ENCODE data around the gene KDM2B. TPM values are rescaled to one million over a fixed set of nuclear protein-coding genes. Genes with fewer than 3 reads are reported as not detected.

Gene KDM2B
- total RNA-seq, 2 experiments from 2014 or later, result 76.1 to 76.6 TPM

- peaks cover 83% of the 10 kb centered on the region for H3K36me3 Mint-ChIP-seq (ENCODE audit: low read depth)
- peaks cover 12% of the 10 kb centered on the region for H3K9me3 Mint-ChIP-seq (ENCODE audit: insufficient read depth)
- no peaks in the 10 kb centered on the region for H3K27me3 Mint-ChIP-seq (ENCODE audit: low read depth)
- ChIA-PET CTCF (interaction anchor here (0.8 kb wide), 1 partner anchor 103 kb away, joined by 3 read pairs; no protein-coding TSS in a partner anchor), POLR2A (no interaction called here)
- H3K4me1 Mint-ChIP-seq (ENCODE audit: low read depth), result no peaks in the 10 kb centered on the region
- DNase-seq (no peak), ATAC-seq (no peak)
- H3K27ac Mint-ChIP-seq, result no peak overlapping the region
- H3K4me3 Mint-ChIP-seq, result no peak overlapping the region
Observed at GRCh38 chr12:121436706-121437105, 144.1 kb downstream of the KDM2B start.

GRCh38 chr12:121432740-121433480, 147.9 kb downstream of the KDM2B start:
- peaks cover 12% of the 10 kb centered on the region for H3K9me3 Mint-ChIP-seq (ENCODE audit: insufficient read depth)
- peaks cover 3% of the 10 kb centered on the region for H3K4me1 Mint-ChIP-seq (ENCODE audit: low read depth)
- CTCF ChIA-PET, result interaction anchor here (1.1 to 2.7 kb wide), 3 partner anchors 10 to 98 kb away, joined by 3 to 18 read pairs (median 3); no protein-coding TSS in a partner anchor
- H3K27me3 Mint-ChIP-seq (ENCODE audit: low read depth), result no peaks in the 10 kb centered on the region
- ATAC-seq (no peak), DNase-seq (no peak)
- POLR2A ChIA-PET, result interaction anchor here (0.7 to 1.5 kb wide), 2 partner anchors 28 to 32 kb away, joined by 3 to 4 read pairs; partner anchors contain the start of gene RNF34
- H3K36me3 Mint-ChIP-seq (ENCODE audit: low read depth), result peaks cover 90% of the 10 kb centered on the region
- H3K27ac Mint-ChIP-seq, result peak overlapping the region; percentile 46
- H3K4me3 Mint-ChIP-seq, result no peak overlapping the region

GRCh38 chr12:121430833-121431415, 149.9 kb downstream of the KDM2B start:
- H3K36me3 Mint-ChIP-seq (ENCODE audit: low read depth), result peaks cover 82% of the 10 kb centered on the region
- no peak overlapping the region for H3K4me3 Mint-ChIP-seq
- H3K4me1 Mint-ChIP-seq (ENCODE audit: low read depth), result peaks cover 5% of the 10 kb centered on the region
- H3K9me3 Mint-ChIP-seq (ENCODE audit: insufficient read depth), result peaks cover 3% of the 10 kb centered on the region
- no peaks in the 10 kb centered on the region for H3K27me3 Mint-ChIP-seq (ENCODE audit: low read depth)
- no peak overlapping the region for H3K27ac Mint-ChIP-seq
- CTCF ChIA-PET, result no interaction called here
- DNase-seq (no peak), ATAC-seq (no peak)
- POLR2A ChIA-PET, result interaction anchor here (1.1 kb wide), 1 partner anchor 31 kb away, joined by 3 read pairs; no protein-coding TSS in a partner anchor

- Mint-ChIP-seq H3K36me3 (ENCODE audit: low read depth) (peaks cover 80% of the 10 kb centered on the region), H3K27me3 (ENCODE audit: low read depth) (no peaks in the 10 kb centered on the region), H3K4me3 (no peak overlapping the region), H3K9me3 (ENCODE audit: insufficient read depth) (no peaks in the 10 kb centered on the region), H3K27ac (peak overlapping the region; percentile 27), H3K4me1 (ENCODE audit: low read depth) (peaks cover 5% of the 10 kb centered on the region)
- ChIA-PET CTCF (interaction anchor here (1.0 kb wide), 1 partner anchor 14 kb away, joined by 5 read pairs; no protein-coding TSS in a partner anchor), POLR2A (no interaction called here)
- DNase-seq (no peak), ATAC-seq (no peak)
Observed at GRCh38 chr12:121428883-121429282, 151.9 kb downstream of the KDM2B start.

GRCh38 chr12:121427556-121428050, 153.2 kb downstream of the KDM2B start:
- Mint-ChIP-seq H3K9me3 (ENCODE audit: insufficient read depth) (no peaks in the 10 kb centered on the region), H3K27me3 (ENCODE audit: low read depth) (no peaks in the 10 kb centered on the region), H3K36me3 (ENCODE audit: low read depth) (peaks cover 76% of the 10 kb centered on the region), H3K27ac (peak overlapping the region; percentile 15), H3K4me3 (no peak overlapping the region), H3K4me1 (ENCODE audit: low read depth) (peaks cover 5% of the 10 kb centered on the region)
- POLR2A ChIA-PET, result interaction anchor here (1.0 kb wide), 1 partner anchor 75 kb away, joined by 6 read pairs; the partner anchor contains the start of gene ANAPC5
- CTCF ChIA-PET, result interaction anchor here (1.1 kb wide), 1 partner anchor 16 kb away, joined by 3 read pairs; no protein-coding TSS in a partner anchor
- ATAC-seq, result no peak
- DNase-seq, result no peak

GRCh38 chr12:121424624-121424975, 156.2 kb downstream of the KDM2B start:
- Mint-ChIP-seq H3K27me3 (ENCODE audit: low read depth) (no peaks in the 10 kb centered on the region), H3K4me3 (no peak overlapping the region), H3K27ac (no peak overlapping the region), H3K36me3 (ENCODE audit: low read depth) (peaks cover 75% of the 10 kb centered on the region), H3K4me1 (ENCODE audit: low read depth) (peaks cover 5% of the 10 kb centered on the region), H3K9me3 (ENCODE audit: insufficient read depth) (no peaks in the 10 kb centered on the region)
- ATAC-seq (no peak), DNase-seq (no peak)
- POLR2A ChIA-PET, result interaction anchor here (2.2 kb wide), 1 partner anchor 25 kb away, joined by 8 read pairs; the partner anchor contains the start of gene RNF34
- CTCF ChIA-PET, result interaction anchor here (0.6 to 2.5 kb wide), 3 partner anchors 18 to 135 kb away, joined by 6 to 9 read pairs (median 8); no protein-coding TSS in a partner anchor

- Mint-ChIP-seq H3K27me3 (ENCODE audit: low read depth) (no peaks in the 10 kb centered on the region), H3K4me3 (no peak overlapping the region), H3K4me1 (ENCODE audit: low read depth) (peaks cover 2% of the 10 kb centered on the region), H3K9me3 (ENCODE audit: insufficient read depth) (no peaks in the 10 kb centered on the region), H3K36me3 (ENCODE audit: low read depth) (peaks cover 71% of the 10 kb centered on the region), H3K27ac (no peak overlapping the region)
- ChIA-PET POLR2A (interaction anchor here (0.6 to 2.2 kb wide), 2 partner anchors 24 to 73 kb away, joined by 5 to 8 read pairs; partner anchors contain the start of gene RNF34), CTCF (interaction anchor here (0.7 to 2.5 kb wide), 3 partner anchors 19 to 89 kb away, joined by 3 to 9 read pairs (median 8); no protein-coding TSS in a partner anchor)
- ATAC-seq (no peak), DNase-seq (no peak)
Observed at GRCh38 chr12:121423682-121424623, 156.9 kb downstream of the KDM2B start.

- DNase-seq, result no peak
- POLR2A ChIA-PET, result interaction anchor here (2.2 kb wide), 1 partner anchor 24 kb away, joined by 8 read pairs; the partner anchor contains the start of gene RNF34
- no peak for ATAC-seq
- peaks cover 64% of the 10 kb centered on the region for H3K36me3 Mint-ChIP-seq (ENCODE audit: low read depth)
- H3K9me3 Mint-ChIP-seq (ENCODE audit: insufficient read depth), result no peaks in the 10 kb centered on the region
- H3K4me1 Mint-ChIP-seq (ENCODE audit: low read depth), result peaks cover 2% of the 10 kb centered on the region
- H3K27me3 Mint-ChIP-seq (ENCODE audit: low read depth), result no peaks in the 10 kb centered on the region
- CTCF ChIA-PET, result interaction anchor here (2.4 to 2.5 kb wide), 2 partner anchors 20 to 89 kb away, joined by 8 to 9 read pairs; no protein-coding TSS in a partner anchor
- no peak overlapping the region for H3K4me3 Mint-ChIP-seq
- no peak overlapping the region for H3K27ac Mint-ChIP-seq
Observed at GRCh38 chr12:121423253-121423652, 157.6 kb downstream of the KDM2B start.

- DNase-seq (no peak), ATAC-seq (no peak)
- Mint-ChIP-seq H3K36me3 (ENCODE audit: low read depth) (peaks cover 66% of the 10 kb centered on the region), H3K9me3 (ENCODE audit: insufficient read depth) (no peaks in the 10 kb centered on the region), H3K4me1 (ENCODE audit: low read depth) (peaks cover 9% of the 10 kb centered on the region), H3K27ac (peak overlapping the region; percentile 58), H3K27me3 (ENCODE audit: low read depth) (no peaks in the 10 kb centered on the region), H3K4me3 (no peak overlapping the region)
- ChIA-PET POLR2A (no interaction called here), CTCF (interaction anchor here (0.7 kb wide), 1 partner anchor 23 kb away, joined by 3 read pairs; no protein-coding TSS in a partner anchor)
Observed at GRCh38 chr12:121420109-121420508, 160.7 kb downstream of the KDM2B start.

GRCh38 chr12:121417847-121418246, 163.0 kb downstream of the KDM2B start:
- ChIA-PET POLR2A (interaction anchor here (1.1 kb wide), 1 partner anchor 17 kb away, joined by 7 read pairs; no protein-coding TSS in a partner anchor), CTCF (no interaction called here)
- Mint-ChIP-seq H3K27ac (no peak overlapping the region), H3K4me3 (no peak overlapping the region), H3K27me3 (ENCODE audit: low read depth) (no peaks in the 10 kb centered on the region), H3K36me3 (ENCODE audit: low read depth) (peaks cover 55% of the 10 kb centered on the region), H3K4me1 (ENCODE audit: low read depth) (peaks cover 9% of the 10 kb centered on the region), H3K9me3 (ENCODE audit: insufficient read depth) (no peaks in the 10 kb centered on the region)
- ATAC-seq, result no peak
- no peak for DNase-seq

- DNase-seq, result no peak
- H3K9me3 Mint-ChIP-seq (ENCODE audit: insufficient read depth), result no peaks in the 10 kb centered on the region
- H3K4me1 Mint-ChIP-seq (ENCODE audit: low read depth), result peaks cover 12% of the 10 kb centered on the region
- no peak for ATAC-seq
- H3K27ac Mint-ChIP-seq, result no peak overlapping the region
- ChIA-PET CTCF (interaction anchor here (0.8 kb wide), 1 partner anchor 29 kb away, joined by 3 read pairs; no protein-coding TSS in a partner anchor), POLR2A (no interaction called here)
- no peak overlapping the region for H3K4me3 Mint-ChIP-seq
- H3K36me3 Mint-ChIP-seq (ENCODE audit: low read depth), result peaks cover 34% of the 10 kb centered on the region
- no peaks in the 10 kb centered on the region for H3K27me3 Mint-ChIP-seq (ENCODE audit: low read depth)
Observed at GRCh38 chr12:121413917-121414316, 166.9 kb downstream of the KDM2B start.

Data from activated CD8-positive, alpha-beta T cell treated with anti-CD3 and anti-CD28 coated beads, Interleukin-2, amount 10 ng/mL, durations not matched to agents 7 days and 5 days (primary cell).